H1 (cell line): ENCODE data around the gene SFMBT2. TPM values are rescaled to one million over a fixed set of nuclear protein-coding genes. Genes with fewer than 3 reads are reported as not detected.

Experiments used
- polyA plus RNA-seq, 7 experiments: library from polyadenylated mRNA; depleted of rRNA in 3 of 7; stranded (reverse) in 5 of 7; unstranded in 2 of 7; fragments of >200 nt in 5 of 7; fragments of 200-250 nt in 2 of 7; gene quantifications; 1 replicate in 5 of 7; 2 replicates in 1 of 7; 4 replicates in 1 of 7; pipeline versions ENCODE4 v1.2.1 to v1.2.3, GENCODE V29; 2011 to 2013; ENCODE audit warnings: missing spikeins in 2 of 7, mixed read lengths in 2 of 7
- total RNA-seq: library from RNA; stranded (reverse); fragmentation: NEBNext Ultra II Directional; extraction: Animal tissue kit (Norgen Biotek cat#: 25700); gene quantifications from 2 replicates; pipeline ENCODE4 v1.2.1, GENCODE V29; 2021
- TF ChIP-seq, protein P1 (sequence below): fragments of 300-600 bp; sonication (generic); IDR thresholded peaks from 2 replicates; pipeline ENCODE4 v1.7.1; 2012; ENCODE audit warnings: low read length, moderate library complexity, mild to moderate bottlenecking, inconsistent platforms; ENCODE audit not compliant: insufficient replicate concordance

Gene SFMBT2
- total and polyA plus RNA-seq, 2 of the 8 experiments (the other 6 are each of a cell fraction or from before 2014, with no cell fraction given), result 2.9 to 11.0 TPM

DNA sequence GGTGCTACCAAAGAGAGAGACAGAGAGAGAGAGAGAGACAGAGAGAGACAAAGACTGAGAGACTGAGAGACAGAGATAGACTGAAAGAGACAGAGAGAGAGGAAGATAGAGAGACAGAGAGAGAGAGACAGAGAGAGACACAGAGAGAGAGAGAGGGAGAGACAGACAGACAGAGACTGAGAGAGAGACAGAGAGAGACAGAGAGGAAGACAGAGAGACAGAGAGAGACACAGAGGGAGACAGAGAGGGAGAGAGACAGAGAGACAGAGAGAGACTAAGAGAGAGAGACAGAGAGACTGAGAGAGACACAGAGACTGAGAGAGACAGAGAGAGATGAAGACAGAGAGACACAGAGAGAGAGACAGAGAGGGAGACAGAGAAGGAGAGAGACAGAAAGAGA lies 91.2 kb downstream of the SFMBT2 start (continued):
- TF ChIP-seq, protein P1, sequence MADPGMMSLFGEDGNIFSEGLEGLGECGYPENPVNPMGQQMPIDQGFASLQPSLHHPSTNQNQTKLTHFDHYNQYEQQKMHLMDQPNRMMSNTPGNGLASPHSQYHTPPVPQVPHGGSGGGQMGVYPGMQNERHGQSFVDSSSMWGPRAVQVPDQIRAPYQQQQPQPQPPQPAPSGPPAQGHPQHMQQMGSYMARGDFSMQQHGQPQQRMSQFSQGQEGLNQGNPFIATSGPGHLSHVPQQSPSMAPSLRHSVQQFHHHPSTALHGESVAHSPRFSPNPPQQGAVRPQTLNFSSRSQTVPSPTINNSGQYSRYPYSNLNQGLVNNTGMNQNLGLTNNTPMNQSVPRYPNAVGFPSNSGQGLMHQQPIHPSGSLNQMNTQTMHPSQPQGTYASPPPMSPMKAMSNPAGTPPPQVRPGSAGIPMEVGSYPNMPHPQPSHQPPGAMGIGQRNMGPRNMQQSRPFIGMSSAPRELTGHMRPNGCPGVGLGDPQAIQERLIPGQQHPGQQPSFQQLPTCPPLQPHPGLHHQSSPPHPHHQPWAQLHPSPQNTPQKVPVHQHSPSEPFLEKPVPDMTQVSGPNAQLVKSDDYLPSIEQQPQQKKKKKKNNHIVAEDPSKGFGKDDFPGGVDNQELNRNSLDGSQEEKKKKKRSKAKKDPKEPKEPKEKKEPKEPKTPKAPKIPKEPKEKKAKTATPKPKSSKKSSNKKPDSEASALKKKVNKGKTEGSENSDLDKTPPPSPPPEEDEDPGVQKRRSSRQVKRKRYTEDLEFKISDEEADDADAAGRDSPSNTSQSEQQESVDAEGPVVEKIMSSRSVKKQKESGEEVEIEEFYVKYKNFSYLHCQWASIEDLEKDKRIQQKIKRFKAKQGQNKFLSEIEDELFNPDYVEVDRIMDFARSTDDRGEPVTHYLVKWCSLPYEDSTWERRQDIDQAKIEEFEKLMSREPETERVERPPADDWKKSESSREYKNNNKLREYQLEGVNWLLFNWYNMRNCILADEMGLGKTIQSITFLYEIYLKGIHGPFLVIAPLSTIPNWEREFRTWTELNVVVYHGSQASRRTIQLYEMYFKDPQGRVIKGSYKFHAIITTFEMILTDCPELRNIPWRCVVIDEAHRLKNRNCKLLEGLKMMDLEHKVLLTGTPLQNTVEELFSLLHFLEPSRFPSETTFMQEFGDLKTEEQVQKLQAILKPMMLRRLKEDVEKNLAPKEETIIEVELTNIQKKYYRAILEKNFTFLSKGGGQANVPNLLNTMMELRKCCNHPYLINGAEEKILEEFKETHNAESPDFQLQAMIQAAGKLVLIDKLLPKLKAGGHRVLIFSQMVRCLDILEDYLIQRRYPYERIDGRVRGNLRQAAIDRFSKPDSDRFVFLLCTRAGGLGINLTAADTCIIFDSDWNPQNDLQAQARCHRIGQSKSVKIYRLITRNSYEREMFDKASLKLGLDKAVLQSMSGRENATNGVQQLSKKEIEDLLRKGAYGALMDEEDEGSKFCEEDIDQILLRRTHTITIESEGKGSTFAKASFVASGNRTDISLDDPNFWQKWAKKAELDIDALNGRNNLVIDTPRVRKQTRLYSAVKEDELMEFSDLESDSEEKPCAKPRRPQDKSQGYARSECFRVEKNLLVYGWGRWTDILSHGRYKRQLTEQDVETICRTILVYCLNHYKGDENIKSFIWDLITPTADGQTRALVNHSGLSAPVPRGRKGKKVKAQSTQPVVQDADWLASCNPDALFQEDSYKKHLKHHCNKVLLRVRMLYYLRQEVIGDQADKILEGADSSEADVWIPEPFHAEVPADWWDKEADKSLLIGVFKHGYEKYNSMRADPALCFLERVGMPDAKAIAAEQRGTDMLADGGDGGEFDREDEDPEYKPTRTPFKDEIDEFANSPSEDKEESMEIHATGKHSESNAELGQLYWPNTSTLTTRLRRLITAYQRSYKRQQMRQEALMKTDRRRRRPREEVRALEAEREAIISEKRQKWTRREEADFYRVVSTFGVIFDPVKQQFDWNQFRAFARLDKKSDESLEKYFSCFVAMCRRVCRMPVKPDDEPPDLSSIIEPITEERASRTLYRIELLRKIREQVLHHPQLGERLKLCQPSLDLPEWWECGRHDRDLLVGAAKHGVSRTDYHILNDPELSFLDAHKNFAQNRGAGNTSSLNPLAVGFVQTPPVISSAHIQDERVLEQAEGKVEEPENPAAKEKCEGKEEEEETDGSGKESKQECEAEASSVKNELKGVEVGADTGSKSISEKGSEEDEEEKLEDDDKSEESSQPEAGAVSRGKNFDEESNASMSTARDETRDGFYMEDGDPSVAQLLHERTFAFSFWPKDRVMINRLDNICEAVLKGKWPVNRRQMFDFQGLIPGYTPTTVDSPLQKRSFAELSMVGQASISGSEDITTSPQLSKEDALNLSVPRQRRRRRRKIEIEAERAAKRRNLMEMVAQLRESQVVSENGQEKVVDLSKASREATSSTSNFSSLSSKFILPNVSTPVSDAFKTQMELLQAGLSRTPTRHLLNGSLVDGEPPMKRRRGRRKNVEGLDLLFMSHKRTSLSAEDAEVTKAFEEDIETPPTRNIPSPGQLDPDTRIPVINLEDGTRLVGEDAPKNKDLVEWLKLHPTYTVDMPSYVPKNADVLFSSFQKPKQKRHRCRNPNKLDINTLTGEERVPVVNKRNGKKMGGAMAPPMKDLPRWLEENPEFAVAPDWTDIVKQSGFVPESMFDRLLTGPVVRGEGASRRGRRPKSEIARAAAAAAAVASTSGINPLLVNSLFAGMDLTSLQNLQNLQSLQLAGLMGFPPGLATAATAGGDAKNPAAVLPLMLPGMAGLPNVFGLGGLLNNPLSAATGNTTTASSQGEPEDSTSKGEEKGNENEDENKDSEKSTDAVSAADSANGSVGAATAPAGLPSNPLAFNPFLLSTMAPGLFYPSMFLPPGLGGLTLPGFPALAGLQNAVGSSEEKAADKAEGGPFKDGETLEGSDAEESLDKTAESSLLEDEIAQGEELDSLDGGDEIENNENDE, result no peak
